ENCODE results near the gene TM7SF2.

- TF ChIP-seq CTCF (IDR thresholded peaks at IDR 0.05 in 4 of 5, conservative IDR thresholded peaks at IDR 0.05 in 1 of 5) (peak; percentile 86 to 100 (median 98)), POLR2A (IDR thresholded peaks at IDR 0.05) (no peak)
Measured at GRCh38 chr11:65110354-65110861, 1.3 kb upstream of the TM7SF2 start.

Measured in gastrocnemius medialis (tissue), 4 donors.